Measurements from ENCODE around the gene ARHGAP22.

The ARHGAP22 gene

GRCh38 chr10:48468130-48468790 lies 136.6 kb downstream of the ARHGAP22 start:
- H3K9me3 ChIP-seq, result no peaks in the 10 kb centered on the region
- H3K4me1 ChIP-seq, result peaks cover 0 to 35% (median 30%) of the 10 kb centered on the region in 4 donors
- H3K27me3 ChIP-seq, result peaks cover 0 to 8% of the 10 kb centered on the region in 2 donors
- no peak overlapping the region for H3K27ac ChIP-seq
- H3K36me3 ChIP-seq, result no peaks in the 10 kb centered on the region
- intact Hi-C loops (cut with DNase I; ENCODE audit: low total_unique reads), result no loop called here
- no peak overlapping the region for H3K4me3 ChIP-seq
- no peak for TF ChIP-seq CTCF (IDR thresholded peaks at IDR 0.05)
- DNase-seq, result no peak

GRCh38 chr10:48467669-48468068 lies 137.2 kb downstream of the ARHGAP22 start:
- Histone ChIP-seq H3K4me1 (peaks cover 0 to 38% (median 31%) of the 10 kb centered on the region in 4 donors), H3K9me3 (no peaks in the 10 kb centered on the region), H3K27ac (no peak overlapping the region), H3K27me3 (peaks cover 0 to 8% of the 10 kb centered on the region in 2 donors), H3K36me3 (no peaks in the 10 kb centered on the region), H3K4me3 (no peak overlapping the region)
- no peak for DNase-seq
- TF ChIP-seq CTCF (IDR thresholded peaks at IDR 0.05), result no peak
- intact Hi-C loops (cut with DNase I; ENCODE audit: low total_unique reads), result no loop called here

- Histone ChIP-seq H3K27ac (no peak overlapping the region), H3K27me3 (peaks cover 0 to 8% of the 10 kb centered on the region in 2 donors), H3K4me3 (no peak overlapping the region), H3K4me1 (peaks cover 0 to 38% (median 31%) of the 10 kb centered on the region in 4 donors), H3K9me3 (no peaks in the 10 kb centered on the region), H3K36me3 (no peaks in the 10 kb centered on the region)
- intact Hi-C loops (cut with DNase I; ENCODE audit: low total_unique reads), result no loop called here
- peak in 1 of 2 donors; percentile 62 for DNase-seq
- no peak for TF ChIP-seq CTCF (IDR thresholded peaks at IDR 0.05)
Measured at GRCh38 chr10:48466611-48467240, 138.1 kb downstream of the ARHGAP22 start.

- intact Hi-C loops (cut with DNase I; ENCODE audit: low total_unique reads), result no loop called here
- Histone ChIP-seq H3K36me3 (no peaks in the 10 kb centered on the region), H3K27me3 (peaks cover 0 to 8% of the 10 kb centered on the region in 2 donors), H3K4me3 (peak overlapping the region in 1 of 2 donors; percentile 33), H3K4me1 (peaks cover 0 to 38% (median 31%) of the 10 kb centered on the region in 4 donors), H3K9me3 (no peaks in the 10 kb centered on the region), H3K27ac (no peak overlapping the region)
- no peak for TF ChIP-seq CTCF (IDR thresholded peaks at IDR 0.05)
- DNase-seq, result no peak
Measured at GRCh38 chr10:48465860-48466521, 138.9 kb downstream of the ARHGAP22 start.

GRCh38 chr10:48464871-48465736 lies 139.8 kb downstream of the ARHGAP22 start:
- peak overlapping the region; percentile 22 to 24 for H3K4me3 ChIP-seq

More at GRCh38 chr10:48464871-48465736, 139.8 kb downstream of the ARHGAP22 start:
- no peaks in the 10 kb centered on the region for H3K36me3 ChIP-seq
- H3K27me3 ChIP-seq, result peaks cover 0 to 8% of the 10 kb centered on the region in 2 donors
- peaks cover 0 to 38% (median 31%) of the 10 kb centered on the region in 4 donors for H3K4me1 ChIP-seq
- no peak for TF ChIP-seq CTCF (IDR thresholded peaks at IDR 0.05)
- no peak overlapping the region for H3K27ac ChIP-seq
- H3K9me3 ChIP-seq, result no peaks in the 10 kb centered on the region
- no peak for DNase-seq
- intact Hi-C loops (cut with DNase I; ENCODE audit: low total_unique reads), result no loop called here
